HUES6 (cell line): ENCODE measurements around the gene HEBP1.

Experiments used
- H3K27ac ChIP-seq: 2 replicates; pipeline ENCODE4 v1.7.0; 2013; ENCODE audit warnings: low read depth, mild to moderate bottlenecking, low read length, inconsistent platforms
- H3K27me3 ChIP-seq: 2 replicates; pipeline ENCODE4 v1.6.1; 2013; ENCODE audit warnings: low read length; ENCODE audit not compliant: control insufficient read depth, insufficient read depth
- H3K36me3 ChIP-seq: 2 replicates; pipeline ENCODE4 v1.6.1; 2013; ENCODE audit warnings: low read length; ENCODE audit not compliant: control insufficient read depth, insufficient read depth
- H3K4me1 ChIP-seq: 2 replicates; pipeline ENCODE4 v1.6.1; 2013; ENCODE audit warnings: low read length; ENCODE audit not compliant: control insufficient read depth, insufficient read depth
- H3K4me3 ChIP-seq: 2 replicates; pipeline ENCODE4 v1.5.1; 2013; ENCODE audit warnings: low read depth, low read length
- H3K9ac ChIP-seq: one replicate; pipeline ENCODE4 v1.6.1; 2013; ENCODE audit warnings: mild to moderate bottlenecking, low read length
- H3K9me3 ChIP-seq: 2 replicates; pipeline ENCODE4 v1.6.1; 2013; ENCODE audit warnings: low read depth, low read length; ENCODE audit not compliant: control insufficient read depth, insufficient read depth

Gene HEBP1

DNA sequence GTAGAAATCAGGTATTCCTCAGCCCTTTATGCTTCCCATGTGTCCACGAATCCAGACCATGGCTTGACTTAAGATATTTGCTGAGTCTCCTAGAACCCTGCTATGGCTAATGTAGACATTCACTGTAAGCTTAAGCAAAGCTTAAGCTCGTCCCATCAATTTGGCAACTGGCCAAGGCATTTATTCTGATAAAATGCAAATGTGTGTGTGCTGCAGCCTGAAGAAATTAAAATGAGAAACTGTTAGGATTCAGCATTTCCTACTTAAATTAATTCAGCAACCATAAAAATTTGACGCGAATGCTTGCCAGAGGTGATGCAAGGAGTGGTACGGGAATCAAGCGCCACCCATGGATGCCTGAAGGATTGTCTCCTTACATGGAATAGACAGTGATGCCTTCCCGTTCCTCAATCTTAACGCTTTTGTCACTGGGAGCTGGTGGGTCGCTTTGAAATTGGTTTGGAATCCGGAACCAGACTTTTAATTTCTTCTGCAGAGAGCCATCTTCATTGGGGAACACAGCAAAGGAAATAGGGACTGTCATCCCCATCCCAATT lies 13.2 kb downstream of the HEBP1 start:
- Histone ChIP-seq H3K36me3 (peaks cover 16% of the 10 kb centered on the region), H3K4me1 (peaks cover 19% of the 10 kb centered on the region), H3K27me3 (no peaks in the 10 kb centered on the region), H3K4me3 (no peak overlapping the region), H3K9me3 (no peaks in the 10 kb centered on the region), H3K9ac (no peak overlapping the region), H3K27ac (no peak overlapping the region)

DNA sequence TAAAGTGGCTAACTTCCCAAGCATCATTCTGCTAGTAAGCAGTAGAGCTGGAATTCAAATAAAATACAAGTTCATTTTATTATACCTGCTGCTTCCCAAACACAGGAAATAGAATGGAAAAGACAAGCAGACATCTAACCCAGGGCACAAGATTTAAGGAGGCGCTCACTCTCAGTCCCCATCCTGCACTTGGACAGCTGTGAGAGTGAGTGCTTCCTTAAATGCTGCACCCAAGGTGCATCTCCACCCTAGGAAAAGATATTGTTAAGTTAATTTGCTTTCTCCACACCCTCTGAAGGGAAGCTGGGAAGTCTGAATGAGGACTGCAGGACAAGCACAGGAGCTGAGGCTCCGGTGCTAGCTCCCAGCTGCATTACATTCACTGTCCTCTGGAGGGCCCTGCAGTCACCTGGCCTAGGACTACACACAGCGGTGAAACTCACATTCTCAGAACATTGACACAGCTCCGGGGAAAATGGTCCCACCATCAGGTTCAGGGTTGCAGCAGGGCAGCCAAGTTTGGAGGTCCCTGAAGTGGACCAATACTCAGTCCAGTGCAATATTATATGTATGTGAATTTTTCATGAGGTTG lies 14.2 kb downstream of the HEBP1 start:
- Histone ChIP-seq H3K9ac (no peak overlapping the region), H3K9me3 (no peaks in the 10 kb centered on the region), H3K36me3 (peaks cover 16% of the 10 kb centered on the region), H3K27me3 (no peaks in the 10 kb centered on the region), H3K27ac (no peak overlapping the region), H3K4me1 (peaks cover 13% of the 10 kb centered on the region), H3K4me3 (no peak overlapping the region)

DNA sequence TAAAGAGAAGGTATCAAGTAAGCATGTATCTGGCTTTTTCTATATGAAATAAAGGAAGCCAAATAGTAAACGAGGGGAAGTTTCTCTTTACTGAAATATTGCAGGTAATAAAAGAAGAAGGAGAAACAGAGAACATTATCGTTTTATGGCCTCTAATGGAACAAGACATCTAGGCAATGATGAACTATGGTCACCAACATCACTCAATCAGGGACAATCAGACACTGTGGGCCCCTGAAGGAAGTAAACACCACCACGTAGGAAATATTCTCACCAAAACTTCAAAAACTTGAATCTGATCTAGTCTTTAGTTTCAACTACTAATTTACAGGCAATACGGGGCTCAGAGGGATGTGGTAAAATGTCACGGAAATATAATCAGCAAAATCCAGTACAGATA lies 15.9 kb downstream of the HEBP1 start:
- H3K36me3 ChIP-seq: peaks cover 22% of the 10 kb centered on the region
- H3K27me3 ChIP-seq: no peaks in the 10 kb centered on the region
- peaks cover 6% of the 10 kb centered on the region; the same call in 1 of the 2 replicates for H3K4me1 ChIP-seq
- H3K27ac ChIP-seq: no peak overlapping the region
- no peaks in the 10 kb centered on the region for H3K9me3 ChIP-seq
- no peak overlapping the region for H3K9ac ChIP-seq
- H3K4me3 ChIP-seq: no peak overlapping the region

DNA sequence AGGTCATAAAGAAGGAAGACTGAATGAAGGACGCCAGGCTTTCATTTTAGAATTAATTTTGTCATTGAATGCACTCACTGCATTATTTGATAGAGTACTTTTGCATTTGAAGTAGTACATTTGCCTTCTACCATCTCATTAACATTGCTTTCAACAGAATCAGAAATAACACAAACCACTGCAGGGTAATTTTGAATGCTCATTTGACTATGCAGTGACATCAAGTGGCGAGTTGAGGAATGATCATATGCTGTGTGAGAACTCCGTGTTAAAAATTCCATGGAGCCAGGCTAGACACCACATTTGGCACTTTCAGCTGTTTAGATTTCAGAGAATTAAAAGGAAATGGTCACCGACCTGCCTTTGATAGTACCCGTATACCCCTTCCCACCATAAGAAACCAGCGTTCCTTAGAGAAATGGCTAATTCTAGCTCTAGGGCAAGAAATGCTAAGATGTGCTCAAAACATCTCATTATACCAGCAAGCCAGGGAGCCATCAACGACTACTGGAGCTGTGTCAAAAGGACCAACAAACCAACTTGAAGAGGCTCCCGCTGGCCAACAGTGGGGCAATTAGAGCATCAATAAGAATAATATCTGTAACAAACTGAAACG lies 16.5 kb downstream of the HEBP1 start:
- Histone ChIP-seq H3K4me1 (peaks cover 6% of the 10 kb centered on the region; the same call in 1 of the 2 replicates), H3K9me3 (no peaks in the 10 kb centered on the region), H3K27ac (no peak overlapping the region), H3K4me3 (no peak overlapping the region), H3K36me3 (peaks cover 17% of the 10 kb centered on the region), H3K27me3 (no peaks in the 10 kb centered on the region), H3K9ac (no peak overlapping the region)

DNA sequence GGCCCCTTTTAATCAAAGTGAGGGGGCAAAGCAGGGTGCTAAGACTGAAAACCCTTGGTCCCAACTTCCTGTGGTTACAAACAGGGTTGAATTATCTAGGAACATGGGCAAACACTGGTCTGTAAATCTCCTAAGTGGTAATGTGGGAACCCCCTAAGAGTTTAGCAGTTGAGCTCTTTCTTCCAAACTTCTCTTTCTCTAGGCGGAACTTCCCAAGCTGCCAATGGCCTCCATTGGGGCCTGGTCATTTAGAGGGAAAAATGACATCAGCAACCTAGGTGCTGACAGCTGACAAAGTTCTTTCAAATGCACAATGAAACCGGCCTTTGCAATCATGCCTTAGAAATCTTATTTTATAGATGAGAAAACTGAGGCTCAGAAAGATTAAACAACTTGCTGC lies 17.7 kb downstream of the HEBP1 start:
- Histone ChIP-seq H3K4me3 (no peak overlapping the region), H3K9me3 (no peaks in the 10 kb centered on the region), H3K9ac (no peak overlapping the region), H3K4me1 (peaks cover 6% of the 10 kb centered on the region; the same call in 1 of the 2 replicates), H3K36me3 (peaks cover 20% of the 10 kb centered on the region), H3K27me3 (no peaks in the 10 kb centered on the region), H3K27ac (no peak overlapping the region)

DNA sequence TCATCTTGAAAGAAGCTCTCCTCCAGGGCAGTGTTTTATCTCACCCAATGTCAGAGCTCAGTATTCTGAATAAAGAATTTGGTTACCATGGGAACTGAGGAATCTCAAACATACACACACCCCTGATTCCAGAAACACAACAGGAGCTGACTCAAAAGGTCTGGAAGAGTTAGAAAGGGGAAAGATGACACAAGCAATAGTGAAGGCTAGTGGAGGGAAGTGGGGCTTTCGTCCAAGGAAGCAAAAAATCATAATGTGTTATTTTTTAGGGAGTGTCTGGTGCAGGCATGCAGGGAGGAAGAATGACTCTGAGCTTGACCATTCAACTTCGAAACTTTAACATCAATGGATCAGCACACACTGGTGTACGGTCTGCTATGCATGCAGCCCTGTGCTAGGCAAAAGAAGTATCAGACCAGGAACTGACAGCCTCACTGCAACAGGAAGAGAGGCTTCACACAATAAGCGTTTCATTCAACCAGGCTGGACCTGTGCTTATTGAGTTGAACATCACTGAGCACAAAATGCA lies 20.3 kb downstream of the HEBP1 start:
- Histone ChIP-seq H3K4me1 (no peaks in the 10 kb centered on the region), H3K36me3 (peaks cover 15% of the 10 kb centered on the region), H3K9me3 (no peaks in the 10 kb centered on the region), H3K9ac (no peak overlapping the region), H3K27ac (no peak overlapping the region), H3K4me3 (no peak overlapping the region), H3K27me3 (no peaks in the 10 kb centered on the region)

DNA sequence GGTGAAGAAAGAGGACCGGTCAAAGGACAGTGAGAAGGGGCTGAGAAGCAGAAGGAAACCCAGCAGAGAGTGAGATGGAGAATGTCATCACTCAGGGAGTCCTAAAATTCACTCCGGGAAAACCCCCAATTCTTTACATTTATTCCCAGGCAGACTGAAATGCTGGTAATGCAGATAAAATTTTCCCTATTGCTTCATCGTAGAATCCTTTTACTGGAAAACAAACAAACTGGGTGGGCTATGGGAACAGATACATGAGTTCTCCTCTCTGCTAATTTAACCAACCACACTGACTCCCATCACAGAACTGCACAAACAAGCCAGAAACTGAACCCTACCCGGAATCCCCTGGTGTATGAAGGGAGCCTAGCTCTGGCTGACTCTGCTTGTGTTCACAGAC lies 20.9 kb downstream of the HEBP1 start:
- Histone ChIP-seq H3K4me1 (no peaks in the 10 kb centered on the region), H3K4me3 (no peak overlapping the region), H3K9ac (no peak overlapping the region), H3K27me3 (no peaks in the 10 kb centered on the region), H3K36me3 (peaks cover 20% of the 10 kb centered on the region), H3K9me3 (no peaks in the 10 kb centered on the region), H3K27ac (no peak overlapping the region)

DNA sequence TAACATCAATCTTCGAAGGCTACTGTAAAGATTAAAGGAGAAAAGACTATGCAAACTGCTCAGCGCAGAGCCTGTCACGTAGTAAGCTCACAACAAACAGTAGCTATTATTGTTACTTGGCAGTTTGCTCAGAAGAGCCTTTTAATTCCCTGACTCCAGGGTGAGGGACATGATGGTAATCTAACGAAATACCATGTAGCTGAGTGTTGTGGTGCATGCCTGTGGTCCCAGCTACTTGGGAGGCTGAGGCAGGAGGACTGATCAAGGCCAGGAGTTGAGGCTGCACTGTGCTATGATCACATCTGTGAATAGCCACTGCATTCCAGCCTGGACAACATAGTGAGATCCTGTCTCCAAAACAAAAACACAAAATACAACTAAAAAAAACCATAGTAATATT lies 22.8 kb downstream of the HEBP1 start:
- Histone ChIP-seq H3K27me3 (no peaks in the 10 kb centered on the region), H3K9ac (no peak overlapping the region), H3K4me3 (no peak overlapping the region), H3K36me3 (peaks cover 38% of the 10 kb centered on the region), H3K27ac (no peak overlapping the region), H3K9me3 (peaks cover 14% of the 10 kb centered on the region), H3K4me1 (no peaks in the 10 kb centered on the region)

DNA sequence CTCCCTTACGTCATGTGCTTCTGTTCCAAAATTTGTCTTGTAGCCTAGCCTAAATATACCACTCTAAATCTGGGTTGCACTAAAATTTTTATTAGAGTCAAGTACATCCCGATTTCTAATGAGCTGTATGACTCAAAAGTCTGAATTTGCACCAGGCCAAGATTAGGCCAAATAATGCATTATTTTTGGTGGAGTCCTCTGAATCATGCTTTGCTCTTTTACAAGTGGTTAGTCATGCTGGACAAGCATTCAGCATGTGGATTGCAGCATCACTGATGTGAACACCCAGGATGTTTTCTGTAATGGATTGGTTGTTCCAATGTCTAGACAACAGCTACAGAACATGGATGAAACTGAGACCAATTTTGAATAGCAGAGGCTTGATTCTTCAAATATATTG lies 23.7 kb downstream of the HEBP1 start:
- Histone ChIP-seq H3K9me3 (peaks cover 14% of the 10 kb centered on the region), H3K4me1 (no peaks in the 10 kb centered on the region), H3K4me3 (no peak overlapping the region), H3K27me3 (no peaks in the 10 kb centered on the region), H3K36me3 (peaks cover 42% of the 10 kb centered on the region), H3K27ac (no peak overlapping the region), H3K9ac (no peak overlapping the region)

DNA sequence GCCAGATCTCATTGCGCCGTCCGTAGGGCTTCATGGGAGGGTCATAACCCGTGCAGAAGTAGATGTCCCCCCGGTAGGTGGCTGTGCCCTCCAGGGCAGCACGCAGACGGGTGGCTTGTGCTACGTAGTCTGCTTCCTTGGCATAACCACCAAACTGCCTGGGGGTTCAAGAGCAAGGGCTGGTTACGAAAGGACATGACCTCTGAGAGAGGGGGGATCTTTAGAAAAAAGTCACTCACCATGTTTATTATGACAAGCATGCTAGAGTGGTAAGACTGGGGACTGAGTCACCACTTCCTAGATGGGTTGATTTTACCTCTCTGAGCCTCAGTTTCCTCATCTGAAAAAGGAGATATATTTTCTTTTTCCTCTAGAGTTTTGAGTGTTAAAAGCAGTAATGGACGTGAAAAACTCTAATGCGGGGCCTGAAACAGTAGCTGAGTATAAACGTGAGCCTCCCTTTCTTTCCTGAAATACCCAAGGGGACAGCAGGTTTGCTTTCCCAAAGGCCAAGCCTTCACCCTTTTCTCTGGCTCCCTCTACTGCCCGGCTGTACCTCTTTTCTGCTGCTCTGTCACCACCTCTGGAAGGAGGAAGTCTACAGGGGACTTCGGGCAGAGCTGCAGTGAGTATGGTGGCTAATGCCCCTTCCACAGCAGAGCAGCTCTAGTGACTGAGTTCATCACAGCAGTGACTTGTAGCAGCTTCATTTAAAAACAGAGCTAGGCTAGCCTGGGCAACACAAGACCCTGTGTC lies 24.6 kb downstream of the HEBP1 start:
- peaks cover 14% of the 10 kb centered on the region for H3K9me3 ChIP-seq
- H3K4me1 ChIP-seq: no peaks in the 10 kb centered on the region
- no peak overlapping the region for H3K9ac ChIP-seq
- no peaks in the 10 kb centered on the region for H3K27me3 ChIP-seq
- no peak overlapping the region for H3K4me3 ChIP-seq
- no peak overlapping the region for H3K27ac ChIP-seq
- H3K36me3 ChIP-seq: peaks cover 43% of the 10 kb centered on the region

DNA sequence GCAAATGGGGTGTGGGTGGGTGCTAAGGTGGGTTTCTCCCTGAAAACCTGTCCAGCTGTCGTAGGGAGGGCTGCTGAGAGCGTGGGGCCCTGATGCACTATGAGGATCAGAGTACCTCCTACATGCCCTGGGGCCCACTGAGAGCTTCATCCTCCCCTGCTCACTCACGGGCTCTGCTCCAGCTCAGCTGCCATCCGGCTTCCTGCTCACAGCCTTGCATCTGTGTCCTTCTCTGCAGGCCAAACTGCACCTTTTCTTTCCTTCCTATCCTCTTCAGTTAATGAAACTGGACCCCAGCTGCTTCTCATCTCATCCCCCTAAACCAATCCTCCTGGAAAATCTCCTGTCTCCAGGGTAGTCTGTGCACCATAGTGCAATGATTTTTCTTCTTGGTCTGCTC lies 25.9 kb downstream of the HEBP1 start:
- H3K9me3 ChIP-seq: peaks cover 14% of the 10 kb centered on the region
- H3K27me3 ChIP-seq: no peaks in the 10 kb centered on the region
- H3K36me3 ChIP-seq: peaks cover 37% of the 10 kb centered on the region
- H3K4me1 ChIP-seq: no peaks in the 10 kb centered on the region
- no peak overlapping the region for H3K27ac ChIP-seq
- H3K4me3 ChIP-seq: no peak overlapping the region
- H3K9ac ChIP-seq: no peak overlapping the region
